Thyroid gland (tissue), 4 donors: Measurements from ENCODE around the gene DDX55. TPM values are rescaled to one million over a fixed set of nuclear protein-coding genes. Genes with fewer than 3 reads are reported as not detected.

Experiments used
- DNase-seq, 2 donors: peaks; one replicate each; pipeline ENCODE4 v3.0.0-alpha.2; 2019
- H3K27ac ChIP-seq, 3 donors: fragments of 200-600 bp; sonication (generic); 1 replicate in 2 of 3; 2 replicates in 1 of 3; pipeline ENCODE4 v1.5.1; 2016 to 2019; ENCODE audit warnings: mild to moderate bottlenecking in 1 of 3, moderate library complexity in 1 of 3
- H3K27me3 ChIP-seq: fragments of 200-600 bp; sonication (generic); one replicate; pipeline ENCODE4 v1.5.1; 2019
- H3K36me3 ChIP-seq, 2 donors: fragments of 200-600 bp; sonication (generic); one replicate each; pipeline ENCODE4 v1.5.1; 2016 to 2019
- H3K4me1 ChIP-seq, 2 donors: fragments of 200-600 bp; sonication (generic); one replicate each; pipeline ENCODE4 v1.5.1; 2017 to 2019
- H3K4me3 ChIP-seq, 3 donors: fragments of 200-600 bp; sonication (generic); replicated peaks in 1 of 3; 1 replicate in 2 of 3; 2 replicates in 1 of 3; pipeline ENCODE4 v1.5.1; 2016; ENCODE audit warnings: mild to moderate bottlenecking in 1 of 3
- H3K9me3 ChIP-seq: fragments of 200-600 bp; sonication (generic); one replicate; pipeline ENCODE4 v1.5.1; 2017
- CTCF ChIP-seq, 6 experiments: fragments of 200-600 bp in 3 of 6; fragments of 450-650 bp in 3 of 6; sonication (generic) in 3 of 6; IDR thresholded peaks; one replicate each; pipeline ENCODE4 v1.5.1; 2016 to 2019; ENCODE audit warnings: antibody characterized with exemption in 6 of 6, mild to moderate bottlenecking in 2 of 6, inconsistent platforms in 1 of 6, moderate library complexity in 1 of 6
- POLR2A ChIP-seq, 2 donors: fragments of 450-650 bp; IDR thresholded peaks; one replicate each; pipeline ENCODE4 v1.6.1; 2017; ENCODE audit warnings: antibody characterized with exemption in 2 of 2, mild to moderate bottlenecking in 2 of 2, moderate library complexity in 1 of 2
- WGBS, 2 donors: methylation state at CpG; one replicate each; pipeline ENCODE4 v1.1.5; 2017; 5-methylcytosine and 5-hydroxymethylcytosine counted together
- intact Hi-C: fragments of 100-400 bp; cut with DNase I; formaldehyde crosslinking; loops from one replicate; pipeline ENCODE4 v1.15.1; 2023
- total RNA-seq, 4 donors: library from RNA; depleted of rRNA; stranded (reverse); fragments of >200 nt; gene quantifications; one replicate each; pipeline ENCODE4 v1.2.3, GENCODE V29; 2016

Gene DDX55
- total RNA-seq, 4 donors from 2014 or later, result 14.1 to 22.2 (median 17.8) TPM

- WGBS, 2 donors, result 69 to 81% methylated on average over 8 of the region's 8 CpGs
- peaks cover 42 to 75% of the 10 kb centered on the region in 2 donors for H3K36me3 ChIP-seq
- H3K9me3 ChIP-seq, result no peaks in the 10 kb centered on the region
- DNase-seq, result no peak
- no peak overlapping the region for H3K27ac ChIP-seq
- no peak overlapping the region for H3K4me3 ChIP-seq
- TF ChIP-seq CTCF (IDR thresholded peaks at IDR 0.05) (no peak), POLR2A (IDR thresholded peaks at IDR 0.05) (no peak)
- H3K27me3 ChIP-seq, result no peaks in the 10 kb centered on the region
- H3K4me1 ChIP-seq, result peaks cover 0 to 20% of the 10 kb centered on the region in 2 donors
- intact Hi-C loops, result no loop called here
Observed at GRCh38 chr12:123591702-123592481, 10.0 kb upstream of the DDX55 start.

- Histone ChIP-seq H3K4me3 (no peak overlapping the region), H3K36me3 (peaks cover 42 to 64% of the 10 kb centered on the region in 2 donors), H3K27me3 (no peaks in the 10 kb centered on the region), H3K27ac (no peak overlapping the region), H3K4me1 (no peaks in the 10 kb centered on the region), H3K9me3 (no peaks in the 10 kb centered on the region)
- TF ChIP-seq POLR2A (IDR thresholded peaks at IDR 0.05) (no peak), CTCF (IDR thresholded peaks at IDR 0.05) (no peak)
- DNase-seq, result no peak
- intact Hi-C loops, result no loop called here
Observed at GRCh38 chr12:123595729-123596128, 6.2 kb upstream of the DDX55 start.

- H3K27me3 ChIP-seq, result no peaks in the 10 kb centered on the region
- WGBS, 2 donors, result 90% methylated on average over 3 of the region's 3 CpGs
- H3K4me1 ChIP-seq, result peaks cover 0 to 7% of the 10 kb centered on the region in 2 donors
- no peaks in the 10 kb centered on the region for H3K9me3 ChIP-seq
- TF ChIP-seq CTCF (IDR thresholded peaks at IDR 0.05) (no peak), POLR2A (IDR thresholded peaks at IDR 0.05) (no peak)
- no peak for DNase-seq
- H3K27ac ChIP-seq, result no peak overlapping the region
- intact Hi-C loops, result no loop called here
- H3K36me3 ChIP-seq, result peaks cover 31 to 50% of the 10 kb centered on the region in 2 donors
- H3K4me3 ChIP-seq, result no peak overlapping the region
Observed at GRCh38 chr12:123597100-123597499, 4.8 kb upstream of the DDX55 start.

- H3K36me3 ChIP-seq, result peaks cover 28 to 37% of the 10 kb centered on the region in 2 donors
- H3K9me3 ChIP-seq, result no peaks in the 10 kb centered on the region
- TF ChIP-seq POLR2A (IDR thresholded peaks at IDR 0.05), result no peak
- no peak for TF ChIP-seq CTCF (IDR thresholded peaks at IDR 0.05)
- intact Hi-C loops, result no loop called here
- DNase-seq, result no peak
- H3K4me3 ChIP-seq, result no peak overlapping the region
- H3K4me1 ChIP-seq, result peaks cover 5 to 15% of the 10 kb centered on the region in 2 donors
- H3K27ac ChIP-seq, result no peak overlapping the region
- H3K27me3 ChIP-seq, result no peaks in the 10 kb centered on the region
- 81 to 82% methylated on average over 3 of the region's 3 CpGs for WGBS, 2 donors
Observed at GRCh38 chr12:123598522-123598921, 3.4 kb upstream of the DDX55 start.

- H3K27ac ChIP-seq, result no peak overlapping the region
- intact Hi-C loops, result no loop called here
- peaks cover 5 to 15% of the 10 kb centered on the region in 2 donors for H3K4me1 ChIP-seq
- H3K4me3 ChIP-seq, result no peak overlapping the region
- H3K9me3 ChIP-seq, result no peaks in the 10 kb centered on the region
- WGBS, 2 donors, result 95 to 98% methylated on average over 1 of the region's 1 CpG
- TF ChIP-seq POLR2A (IDR thresholded peaks at IDR 0.05) (no peak), CTCF (IDR thresholded peaks at IDR 0.05) (no peak)
- no peak for DNase-seq
- peaks cover 28 to 37% of the 10 kb centered on the region in 2 donors for H3K36me3 ChIP-seq
- no peaks in the 10 kb centered on the region for H3K27me3 ChIP-seq
Observed at GRCh38 chr12:123599310-123599709, 2.6 kb upstream of the DDX55 start.
